K562 (cell line): ENCODE results near the gene SLC5A5. TPM values are rescaled to one million over a fixed set of nuclear protein-coding genes. Genes with fewer than 3 reads are reported as not detected.

ENCODE experiments used
- FUS ChIP-seq: fragments of 200-400 bp; formaldehyde crosslinking; optimal IDR thresholded peaks from 2 replicates; pipeline ENCODE3; 2017; ENCODE audit warnings: low read depth, low read length
- GABPB1 ChIP-seq: sonication (generic); formaldehyde crosslinking; IDR thresholded peaks from 2 replicates; pipeline ENCODE4 v1.8.0; 2022; ENCODE audit warnings: mild to moderate bottlenecking, missing genetic modification reagents
- PCBP1 ChIP-seq: fragments of 200-400 bp; formaldehyde crosslinking; IDR thresholded peaks from 2 replicates; pipeline ENCODE4 v1.6.1; 2018; ENCODE audit warnings: mild to moderate bottlenecking, low read depth, low read length; ENCODE audit not compliant: poor library complexity, severe bottlenecking
- PRMT5 ChIP-seq: sonication (generic); formaldehyde crosslinking; IDR thresholded peaks from 2 replicates; pipeline ENCODE4 v1.5.0; 2020; ENCODE audit warnings: missing genetic modification reagents
- RB1 ChIP-seq: fragments of 450-650 bp; IDR thresholded peaks from 2 replicates; pipeline ENCODE4 v1.6.1; 2017; ENCODE audit warnings: low read depth, mild to moderate bottlenecking
- TAF9B ChIP-seq: fragments of 450-650 bp; IDR thresholded peaks from 2 replicates; pipeline ENCODE4 v1.6.1; 2018; ENCODE audit warnings: mild to moderate bottlenecking; ENCODE audit not compliant: partially characterized antibody
- TOE1 ChIP-seq, 2 experiments: fragments of 450-650 bp in 1 of 2; sonication (generic) in 1 of 2; formaldehyde crosslinking in 1 of 2; IDR thresholded peaks; 2 replicates each; pipeline versions ENCODE4 v1.7.1 to v1.8.0; 2016 to 2022; ENCODE audit warnings: borderline replicate concordance in 2 of 2, mild to moderate bottlenecking in 2 of 2, antibody characterized with exemption in 1 of 2, inconsistent platforms in 1 of 2, low read depth in 1 of 2, missing genetic modification reagents in 1 of 2, moderate library complexity in 1 of 2
- ZNF263 ChIP-seq: sonication (generic); formaldehyde crosslinking; IDR thresholded peaks from 2 replicates; pipeline ENCODE4 v1.8.0; 2022; ENCODE audit warnings: mild to moderate bottlenecking, missing genetic modification reagents, borderline replicate concordance
- ZNF75A ChIP-seq: fragments of 450-650 bp; formaldehyde crosslinking; IDR thresholded peaks from 2 replicates; pipeline ENCODE4 v1.4.0; 2020; ENCODE audit warnings: mild to moderate bottlenecking
- polyA plus RNA-seq, 8 experiments: library from polyadenylated mRNA; depleted of rRNA in 4 of 8; stranded (reverse) in 5 of 8; unstranded in 3 of 8; fragments of >200 nt; fragmentation: Nextera tagmentation in 2 of 8; fragmentation: Illumina TruSeq in 1 of 8; extraction: Ambion mirVana in 2 of 8; extraction: Trizol in 1 of 8; gene quantifications; 2 replicates each; pipeline versions ENCODE4 v1.2.1 to v1.2.3, GENCODE V29; 2011 to 2014; ENCODE audit warnings: inconsistent platforms in 1 of 8, missing spikeins in 1 of 8
- total RNA-seq, 7 experiments: library from RNA; depleted of rRNA in 6 of 7; stranded (reverse); fragments of >200 nt in 6 of 7; fragmentation: Illumina TruSeq in 2 of 7; extraction: Trizol in 2 of 7; gene quantifications; 2 replicates each; pipeline versions ENCODE4 v1.2.1 to v1.2.3, GENCODE V29; 2011 to 2021; ENCODE audit warnings: low replicate concordance in 1 of 7
- TF ChIP-seq, protein P1 (sequence below): fragments of 250-450 bp; sonication (Bioruptor Pico); IDR thresholded peaks from 2 replicates; pipeline ENCODE4 v1.8.0; 2022; ENCODE audit warnings: moderate library complexity, mild to moderate bottlenecking, inconsistent platforms
- TF ChIP-seq, protein P2 (sequence below): fragments of 450-650 bp; IDR thresholded peaks from 2 replicates; pipeline ENCODE4 v1.6.1; 2016; ENCODE audit warnings: low read depth
- TF ChIP-seq, protein P3 (sequence below): sonication (generic); formaldehyde crosslinking; IDR thresholded peaks from 2 replicates; pipeline ENCODE4 v1.5.0; 2020; ENCODE audit warnings: missing genetic modification reagents
- TF ChIP-seq, protein P4 (sequence below): fragments of 450-650 bp; IDR thresholded peaks from 2 replicates; pipeline ENCODE4 v1.6.1; 2016; ENCODE audit warnings: borderline replicate concordance
- TF ChIP-seq, protein P5 (sequence below): fragments of 250-450 bp; sonication (Bioruptor Pico); IDR thresholded peaks from 2 replicates; pipeline ENCODE4 v1.8.0; 2021; ENCODE audit warnings: moderate library complexity, mild to moderate bottlenecking, inconsistent platforms

The SLC5A5 gene
- total and polyA plus RNA-seq, 9 of the 15 experiments (the other 6 are each of a cell fraction or from before 2014, with no cell fraction given): 0.10 to 0.73 (median 0.23) TPM

DNA sequence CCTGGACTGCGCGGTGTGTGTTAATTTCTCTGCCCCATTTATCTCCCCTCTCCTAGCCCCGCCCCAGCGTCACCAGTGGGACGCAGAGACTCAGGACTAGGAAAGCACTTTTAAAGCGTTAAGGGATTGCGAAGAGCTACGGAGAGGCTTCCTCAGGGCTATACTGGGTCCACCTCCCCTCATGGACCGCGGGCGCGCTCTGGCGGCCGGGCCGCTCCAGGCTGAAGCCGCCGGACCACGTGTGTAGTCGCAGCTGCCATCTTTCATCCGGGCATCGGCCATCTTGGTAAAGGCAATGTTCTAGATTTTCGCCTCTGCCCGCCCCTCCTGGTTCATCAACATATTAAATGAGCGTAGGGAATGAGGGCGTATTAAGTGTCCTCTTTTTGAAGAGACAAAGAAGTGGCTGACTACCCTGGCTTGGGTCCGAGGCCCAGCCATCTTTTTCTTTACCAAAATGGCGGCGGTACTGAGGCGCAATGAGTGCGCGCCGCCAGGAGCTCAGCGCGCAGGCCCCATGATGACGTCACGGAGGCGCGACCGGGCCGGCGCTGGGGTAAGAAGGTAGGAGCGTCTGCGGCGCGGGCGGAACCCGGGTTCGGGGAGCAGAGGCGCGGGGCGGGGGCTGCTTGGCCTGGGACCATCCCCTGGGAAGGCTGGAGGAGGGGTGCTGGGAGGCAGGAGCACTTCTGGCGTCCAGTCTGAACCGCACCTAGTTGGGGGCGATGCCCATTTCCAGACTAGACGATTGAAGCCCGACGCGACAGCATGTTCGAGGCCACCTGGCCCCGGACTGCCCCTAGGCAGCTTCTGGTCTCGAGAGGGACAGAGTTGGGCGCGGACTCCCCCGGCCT is 61.0 kb downstream of the SLC5A5 start, which contains the start of gene CCDC124 (continued):
- TF ChIP-seq, protein P1, sequence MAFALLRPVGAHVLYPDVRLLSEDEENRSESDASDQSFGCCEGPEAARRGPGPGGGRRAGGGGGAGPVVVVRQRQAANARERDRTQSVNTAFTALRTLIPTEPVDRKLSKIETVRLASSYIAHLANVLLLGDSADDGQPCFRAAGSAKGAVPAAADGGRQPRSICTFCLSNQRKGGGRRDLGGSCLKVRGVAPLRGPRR (CRISPR knock-in tag): peak; percentile 84; the same call in 1 of the 2 replicates
- TF ChIP-seq FUS (no peak), ZNF75A (no peak), RB1 (peak; percentile 88; the same call in 1 of the 2 replicates), GABPB1 (CRISPR knock-in tag) (peak; percentile 88), ZNF263 (CRISPR knock-in tag) (peak; percentile 76; the same call in 1 of the 2 replicates), PCBP1 (peak; percentile 84), TOE1 (IDR thresholded peaks at IDR 0.05; ENCODE audit: borderline replicate concordance) (peak; percentile 66), TOE1 (CRISPR knock-in tag; IDR thresholded peaks at IDR 0.05; ENCODE audit: borderline replicate concordance, low read depth) (no peak), PRMT5 (CRISPR knock-in tag) (no peak), TAF9B (no peak)
- TF ChIP-seq, protein P2, sequence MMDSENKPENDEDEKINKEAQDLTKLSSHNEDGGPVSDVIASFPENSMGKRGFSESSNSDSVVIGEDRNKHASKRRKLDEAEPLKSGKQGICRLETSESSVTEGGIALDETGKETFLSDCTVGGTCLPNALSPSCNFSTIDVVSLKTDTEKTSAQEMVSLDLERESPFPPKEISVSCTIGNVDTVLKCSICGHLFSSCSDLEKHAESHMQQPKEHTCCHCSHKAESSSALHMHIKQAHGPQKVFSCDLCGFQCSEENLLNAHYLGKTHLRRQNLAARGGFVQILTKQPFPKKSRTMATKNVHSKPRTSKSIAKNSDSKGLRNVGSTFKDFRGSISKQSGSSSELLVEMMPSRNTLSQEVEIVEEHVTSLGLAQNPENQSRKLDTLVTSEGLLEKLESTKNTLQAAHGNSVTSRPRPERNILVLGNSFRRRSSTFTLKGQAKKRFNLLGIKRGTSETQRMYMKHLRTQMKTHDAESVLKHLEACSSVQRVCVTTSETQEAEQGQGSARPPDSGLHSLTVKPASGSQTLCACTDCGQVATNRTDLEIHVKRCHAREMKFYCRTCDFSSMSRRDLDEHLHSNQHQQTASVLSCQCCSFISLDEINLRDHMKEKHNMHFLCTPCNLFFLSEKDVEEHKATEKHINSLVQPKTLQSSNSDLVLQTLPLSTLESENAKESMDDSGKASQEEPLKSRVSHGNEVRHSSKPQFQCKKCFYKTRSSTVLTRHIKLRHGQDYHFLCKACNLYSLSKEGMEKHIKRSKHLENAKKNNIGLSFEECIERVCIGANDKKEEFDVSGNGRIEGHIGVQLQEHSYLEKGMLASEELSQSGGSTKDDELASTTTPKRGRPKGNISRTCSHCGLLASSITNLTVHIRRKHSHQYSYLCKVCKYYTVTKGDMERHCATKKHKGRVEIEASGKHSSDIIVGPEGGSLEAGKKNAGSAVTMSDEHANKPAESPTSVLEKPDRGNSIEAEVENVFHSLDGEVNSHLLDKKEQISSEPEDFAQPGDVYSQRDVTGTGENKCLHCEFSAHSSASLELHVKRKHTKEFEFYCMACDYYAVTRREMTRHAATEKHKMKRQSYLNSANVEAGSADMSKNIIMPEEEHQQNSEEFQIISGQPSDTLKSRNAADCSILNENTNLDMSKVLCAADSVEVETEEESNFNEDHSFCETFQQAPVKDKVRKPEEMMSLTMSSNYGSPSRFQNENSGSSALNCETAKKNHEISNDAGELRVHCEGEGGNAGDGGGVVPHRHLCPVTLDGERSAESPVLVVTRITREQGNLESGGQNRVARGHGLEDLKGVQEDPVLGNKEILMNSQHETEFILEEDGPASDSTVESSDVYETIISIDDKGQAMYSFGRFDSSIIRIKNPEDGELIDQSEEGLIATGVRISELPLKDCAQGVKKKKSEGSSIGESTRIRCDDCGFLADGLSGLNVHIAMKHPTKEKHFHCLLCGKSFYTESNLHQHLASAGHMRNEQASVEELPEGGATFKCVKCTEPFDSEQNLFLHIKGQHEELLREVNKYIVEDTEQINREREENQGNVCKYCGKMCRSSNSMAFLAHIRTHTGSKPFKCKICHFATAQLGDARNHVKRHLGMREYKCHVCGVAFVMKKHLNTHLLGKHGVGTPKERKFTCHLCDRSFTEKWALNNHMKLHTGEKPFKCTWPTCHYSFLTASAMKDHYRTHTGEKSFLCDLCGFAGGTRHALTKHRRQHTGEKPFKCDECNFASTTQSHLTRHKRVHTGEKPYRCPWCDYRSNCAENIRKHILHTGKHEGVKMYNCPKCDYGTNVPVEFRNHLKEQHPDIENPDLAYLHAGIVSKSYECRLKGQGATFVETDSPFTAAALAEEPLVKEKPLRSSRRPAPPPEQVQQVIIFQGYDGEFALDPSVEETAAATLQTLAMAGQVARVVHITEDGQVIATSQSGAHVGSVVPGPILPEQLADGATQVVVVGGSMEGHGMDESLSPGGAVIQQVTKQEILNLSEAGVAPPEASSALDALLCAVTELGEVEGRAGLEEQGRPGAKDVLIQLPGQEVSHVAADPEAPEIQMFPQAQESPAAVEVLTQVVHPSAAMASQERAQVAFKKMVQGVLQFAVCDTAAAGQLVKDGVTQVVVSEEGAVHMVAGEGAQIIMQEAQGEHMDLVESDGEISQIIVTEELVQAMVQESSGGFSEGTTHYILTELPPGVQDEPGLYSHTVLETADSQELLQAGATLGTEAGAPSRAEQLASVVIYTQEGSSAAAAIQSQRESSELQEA: no peak
- TF ChIP-seq, protein P3, sequence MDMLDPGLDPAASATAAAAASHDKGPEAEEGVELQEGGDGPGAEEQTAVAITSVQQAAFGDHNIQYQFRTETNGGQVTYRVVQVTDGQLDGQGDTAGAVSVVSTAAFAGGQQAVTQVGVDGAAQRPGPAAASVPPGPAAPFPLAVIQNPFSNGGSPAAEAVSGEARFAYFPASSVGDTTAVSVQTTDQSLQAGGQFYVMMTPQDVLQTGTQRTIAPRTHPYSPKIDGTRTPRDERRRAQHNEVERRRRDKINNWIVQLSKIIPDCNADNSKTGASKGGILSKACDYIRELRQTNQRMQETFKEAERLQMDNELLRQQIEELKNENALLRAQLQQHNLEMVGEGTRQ (CRISPR knock-in tag): peak; percentile 91
- TF ChIP-seq, protein P4, sequence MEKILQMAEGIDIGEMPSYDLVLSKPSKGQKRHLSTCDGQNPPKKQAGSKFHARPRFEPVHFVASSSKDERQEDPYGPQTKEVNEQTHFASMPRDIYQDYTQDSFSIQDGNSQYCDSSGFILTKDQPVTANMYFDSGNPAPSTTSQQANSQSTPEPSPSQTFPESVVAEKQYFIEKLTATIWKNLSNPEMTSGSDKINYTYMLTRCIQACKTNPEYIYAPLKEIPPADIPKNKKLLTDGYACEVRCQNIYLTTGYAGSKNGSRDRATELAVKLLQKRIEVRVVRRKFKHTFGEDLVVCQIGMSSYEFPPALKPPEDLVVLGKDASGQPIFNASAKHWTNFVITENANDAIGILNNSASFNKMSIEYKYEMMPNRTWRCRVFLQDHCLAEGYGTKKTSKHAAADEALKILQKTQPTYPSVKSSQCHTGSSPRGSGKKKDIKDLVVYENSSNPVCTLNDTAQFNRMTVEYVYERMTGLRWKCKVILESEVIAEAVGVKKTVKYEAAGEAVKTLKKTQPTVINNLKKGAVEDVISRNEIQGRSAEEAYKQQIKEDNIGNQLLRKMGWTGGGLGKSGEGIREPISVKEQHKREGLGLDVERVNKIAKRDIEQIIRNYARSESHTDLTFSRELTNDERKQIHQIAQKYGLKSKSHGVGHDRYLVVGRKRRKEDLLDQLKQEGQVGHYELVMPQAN: peak; percentile 78; the same call in 1 of the 2 replicates
- TF ChIP-seq, protein P5, sequence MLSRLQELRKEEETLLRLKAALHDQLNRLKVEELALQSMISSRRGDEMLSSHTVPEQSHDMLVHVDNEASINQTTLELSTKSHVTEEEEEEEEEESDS: no peak
